Umbilical cord (tissue), 2 donors: ENCODE measurements around the gene WDR59. TPM values are rescaled to one million over a fixed set of nuclear protein-coding genes. Genes with fewer than 3 reads are reported as not detected.
"Not testable (repeated sequence)": the region's sequence is repeated elsewhere in the genome, so short reads cannot be mapped to it uniquely, and the experiment has no call there.

Experiments used
- DNase-seq: peaks from one replicate; pipeline ENCODE4 v3.0.0-alpha.2; 2015; ENCODE audit warnings: low spot score
- total RNA-seq: library from RNA; depleted of rRNA; stranded (reverse); fragments of >200 nt; gene quantifications from one replicate; pipeline ENCODE4 v1.2.3, GENCODE V29; 2014; ENCODE audit warnings: low replicate concordance; ENCODE audit not compliant: insufficient read depth

The WDR59 gene
- total RNA-seq, 1 donor from 2014 or later = 94.4 TPM

DNA sequence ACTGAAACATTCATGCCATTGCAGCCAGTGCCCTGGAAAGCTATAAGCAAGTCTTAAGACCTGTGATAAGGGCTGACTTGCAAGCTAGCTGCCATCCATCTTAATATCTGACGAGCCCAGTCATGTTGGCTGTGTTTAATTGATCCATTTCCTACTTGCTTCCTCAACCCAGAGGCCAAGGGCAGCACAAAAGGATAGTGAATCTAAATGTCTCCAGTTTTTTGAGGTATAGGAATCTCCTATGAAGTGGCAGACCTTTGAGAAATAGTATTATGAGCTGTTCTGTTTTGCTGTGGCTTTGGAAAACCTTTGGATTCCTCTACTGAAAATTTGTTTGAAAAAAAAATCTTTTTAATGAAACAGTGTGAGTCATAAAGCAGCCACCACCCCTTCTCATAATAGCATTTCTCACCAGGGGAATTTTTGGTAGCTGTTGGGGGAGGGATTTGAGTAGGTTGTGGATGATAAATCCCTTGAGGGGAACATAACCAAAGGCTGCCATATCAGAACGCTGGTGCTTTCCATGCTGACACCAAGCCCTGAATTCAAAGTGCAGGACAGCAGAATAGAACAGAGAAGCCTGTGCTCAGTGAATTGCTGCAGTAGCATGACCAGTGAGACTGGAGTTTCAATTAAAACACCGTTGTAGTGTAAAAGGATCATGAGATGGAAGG, 26.8 kb upstream of the WDR59 start:
- DNase-seq = peak; percentile 71

GRCh38 chr16:75010427-75010826, 25.5 kb upstream of the WDR59 start:
- no peak for DNase-seq

GRCh38 chr16:75007443-75007842, 22.5 kb upstream of the WDR59 start:
- no peak for DNase-seq

GRCh38 chr16:75005697-75006096, 20.8 kb upstream of the WDR59 start:
- DNase-seq = no peak

DNA sequence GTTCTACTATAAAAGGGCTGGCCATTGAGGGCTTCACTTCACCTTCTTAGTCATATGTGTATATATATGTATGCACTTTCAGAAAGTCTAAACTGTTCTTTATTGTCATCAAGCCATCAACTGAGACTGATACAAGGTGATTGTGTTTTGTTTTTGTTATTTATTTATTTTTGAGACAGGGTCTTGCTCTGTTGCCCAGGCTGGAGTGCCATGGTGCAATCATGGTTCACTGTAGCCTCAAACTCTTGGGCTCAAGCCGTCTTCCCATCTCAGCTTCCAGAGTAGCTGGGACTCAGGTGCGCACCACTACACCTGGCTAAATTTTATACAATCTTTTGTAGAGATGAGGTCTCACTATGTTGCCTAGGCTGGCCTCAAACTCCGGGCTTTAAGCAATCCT, 19.5 kb upstream of the WDR59 start:
- no peak for DNase-seq

DNA sequence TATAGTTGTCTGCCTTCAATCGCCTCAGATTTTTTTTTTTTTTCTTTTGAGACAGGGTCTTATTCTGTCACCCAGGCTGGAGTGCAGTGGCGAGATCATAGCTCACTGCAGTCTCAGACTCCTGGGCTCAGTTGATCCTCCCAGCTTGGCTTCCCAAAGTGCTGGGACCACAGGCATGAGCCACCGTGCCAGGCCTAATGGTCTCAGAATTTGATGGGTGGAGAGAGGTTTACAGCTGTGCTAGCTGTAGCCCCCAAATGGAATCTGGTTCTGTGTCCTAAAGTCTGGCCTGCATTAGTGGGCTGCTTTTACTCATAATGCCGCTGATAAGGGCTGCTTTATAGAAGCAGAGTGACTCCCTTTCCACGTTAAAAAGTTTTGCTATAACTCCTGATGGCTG, 19.0 kb upstream of the WDR59 start:
- DNase-seq = peak; percentile 74

- no peak for DNase-seq
Observed at GRCh38 chr16:75002474-75002873, 17.6 kb upstream of the WDR59 start.

DNA sequence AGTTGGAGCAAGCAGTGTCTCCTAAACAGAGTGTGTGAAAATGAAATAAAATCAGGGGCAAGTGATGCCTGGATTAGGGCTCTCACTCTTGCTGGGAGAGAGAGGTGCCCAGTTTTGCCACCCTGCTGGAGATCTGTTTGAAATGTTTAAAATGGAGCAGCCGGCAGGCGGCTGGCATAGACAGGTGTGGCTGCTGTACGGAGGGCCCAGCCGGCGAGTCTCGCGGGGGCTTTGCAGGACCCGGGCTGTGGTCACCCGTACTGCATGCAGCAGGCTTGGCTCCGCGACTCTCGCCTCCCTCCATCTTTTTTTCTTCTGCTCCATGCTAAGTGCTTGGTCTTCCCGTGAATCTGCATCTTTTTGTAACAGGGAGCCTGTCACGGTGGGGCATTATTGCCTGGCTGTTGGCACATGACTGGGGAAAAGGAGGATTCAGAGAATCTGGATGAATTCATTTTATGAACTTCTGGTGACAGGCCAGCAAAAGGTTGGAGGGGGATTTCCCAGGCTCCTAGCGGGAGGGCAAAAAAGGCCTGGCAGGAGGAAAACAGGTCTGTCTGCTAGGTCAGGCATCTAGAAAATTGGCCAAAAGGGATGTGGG, 15.7 kb upstream of the WDR59 start:
- no peak for DNase-seq

GRCh38 chr16:74999609-75000480, 14.9 kb upstream of the WDR59 start:
- peak; percentile 40 for DNase-seq

DNA sequence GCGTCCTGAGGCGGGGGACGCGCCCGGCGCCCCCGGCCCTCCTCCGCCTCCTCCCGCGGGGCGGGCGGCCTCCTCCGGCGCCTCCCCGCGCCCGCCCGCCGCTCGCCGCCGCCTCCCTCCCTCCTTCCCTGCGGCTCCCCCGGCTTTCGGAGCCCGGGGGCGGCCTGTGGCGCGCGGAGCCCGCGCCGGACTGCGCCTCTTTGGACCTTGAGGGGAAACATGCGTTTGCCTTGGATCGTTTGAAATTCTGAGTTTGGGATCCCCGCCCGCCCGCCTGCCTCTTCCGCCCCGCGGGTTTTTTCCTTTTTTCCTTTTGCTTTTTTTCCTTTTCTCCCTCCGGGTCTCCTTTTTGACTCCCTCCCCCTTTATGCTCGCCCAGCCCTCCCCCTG, 14.3 kb upstream of the WDR59 start:
- DNase-seq = peak; percentile 35

GRCh38 chr16:74998481-74999218, 13.7 kb upstream of the WDR59 start, which contains the start of gene ZNRF1:
ZNRF1 (plus strand) TSS chr16:74999024; CDS start chr16:74999672, 648 bp downstream.
- DNase-seq = peak; percentile 85

DNA sequence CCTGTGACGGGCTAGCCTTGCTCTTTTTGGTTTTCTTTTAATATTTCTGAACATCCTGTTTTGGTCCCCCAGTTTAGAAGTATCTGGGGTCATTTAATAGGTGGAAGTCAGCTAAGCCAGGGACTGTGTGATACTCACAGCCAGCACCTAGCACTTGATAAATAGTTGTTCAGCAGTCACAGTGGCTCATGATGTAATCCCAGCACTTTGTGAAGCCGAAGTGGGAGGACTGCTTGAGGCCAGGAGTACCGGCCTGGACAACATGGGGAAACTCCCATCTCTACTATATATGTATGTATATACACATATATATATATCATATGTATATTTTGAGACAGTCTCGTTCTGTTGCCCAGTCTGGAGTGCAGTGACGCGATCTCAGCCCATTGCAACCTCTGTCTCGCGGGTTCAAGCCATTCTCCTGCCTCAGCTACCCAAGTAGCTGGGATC, 12.1 kb upstream of the WDR59 start:
- no peak for DNase-seq

DNA sequence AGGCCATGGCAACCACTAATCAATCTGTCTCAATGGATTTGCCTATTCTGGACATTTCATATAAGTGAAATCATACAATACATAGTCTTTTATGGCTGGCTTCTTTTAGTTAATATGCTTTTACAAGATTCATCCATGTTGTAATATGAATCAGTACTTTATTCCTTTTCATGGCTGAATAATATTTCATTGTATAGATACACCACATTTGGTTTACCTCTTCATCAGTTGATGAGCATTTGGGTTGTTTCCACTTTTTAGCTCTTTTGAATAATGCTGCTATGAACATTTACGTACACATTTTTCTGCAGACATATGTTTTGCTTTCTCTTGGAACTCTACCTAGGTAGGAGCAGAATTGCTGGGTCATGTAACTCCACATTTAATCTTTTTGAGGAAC, 11.1 kb upstream of the WDR59 start:
- DNase-seq = no peak

- no peak for DNase-seq
Observed at GRCh38 chr16:74991593-74992403, 6.9 kb upstream of the WDR59 start.

GRCh38 chr16:74991268-74991592, 6.3 kb upstream of the WDR59 start:
- no peak for DNase-seq

GRCh38 chr16:74990832-74991231, 5.9 kb upstream of the WDR59 start:
- no peak for DNase-seq

DNA sequence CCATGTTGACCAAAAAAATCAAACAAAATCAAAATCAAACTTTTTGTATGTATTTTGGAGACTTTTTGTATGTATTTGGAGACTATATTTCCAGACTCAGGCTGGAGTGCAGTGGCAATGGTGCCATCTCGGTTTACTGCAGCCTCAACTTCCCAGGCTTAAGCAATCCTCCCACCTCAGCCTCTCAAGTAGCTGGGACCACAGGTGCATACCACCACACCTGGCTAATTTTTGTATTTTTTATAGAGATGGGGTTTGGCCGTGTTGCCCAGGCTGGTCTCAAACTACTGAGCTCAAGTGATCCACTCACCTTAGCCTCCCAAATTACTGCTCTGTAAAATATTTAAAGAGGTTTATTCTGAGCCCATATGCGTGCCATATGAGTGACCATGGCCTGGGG, 4.9 kb upstream of the WDR59 start:
- DNase-seq = not testable (repeated sequence)

DNA sequence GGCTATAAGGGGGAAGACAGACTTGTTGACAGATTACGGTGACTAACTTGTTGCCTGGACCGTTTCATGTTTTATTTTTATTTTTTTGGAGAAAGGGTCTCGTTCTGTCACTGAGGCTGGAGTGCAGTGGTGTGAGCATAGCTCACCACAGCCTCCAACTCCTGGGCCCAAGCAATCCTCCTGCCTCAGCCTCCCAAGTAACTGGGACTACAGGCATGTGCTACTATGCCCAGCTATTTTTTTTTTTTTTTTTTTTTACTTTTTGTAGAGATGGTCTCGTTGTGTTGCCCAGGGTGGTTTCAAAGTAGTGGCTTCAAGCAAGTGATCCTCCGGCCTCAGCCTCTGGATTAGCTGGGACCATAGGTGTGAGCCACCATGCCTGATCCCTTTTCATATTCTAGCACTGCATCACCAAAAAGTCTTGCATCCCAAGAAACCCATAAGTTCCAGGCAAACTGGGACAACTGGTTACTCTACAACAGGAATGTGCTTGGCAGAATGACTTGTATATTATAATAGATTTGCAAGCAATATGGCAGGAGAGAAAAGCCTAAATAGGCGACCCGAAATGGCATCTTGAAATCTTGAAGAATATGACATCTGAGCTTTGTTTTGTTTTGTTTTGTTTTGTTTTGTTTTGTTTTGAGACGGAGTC, 2.2 kb upstream of the WDR59 start:
- DNase-seq = no peak

- no peak for DNase-seq
Observed at GRCh38 chr16:74984194-74984528, 762 bp downstream of the WDR59 start.

GRCh38 chr16:74982256-74982655, 2.7 kb downstream of the WDR59 start:
- no peak for DNase-seq

- DNase-seq = no peak
Observed at GRCh38 chr16:74975591-74975990, 9.3 kb downstream of the WDR59 start.
